ENCODE measurements around the gene GID4.
A peak's percentile ranks its signal among the peaks of the same experiment; 100 is the strongest.

Gene GID4

DNA sequence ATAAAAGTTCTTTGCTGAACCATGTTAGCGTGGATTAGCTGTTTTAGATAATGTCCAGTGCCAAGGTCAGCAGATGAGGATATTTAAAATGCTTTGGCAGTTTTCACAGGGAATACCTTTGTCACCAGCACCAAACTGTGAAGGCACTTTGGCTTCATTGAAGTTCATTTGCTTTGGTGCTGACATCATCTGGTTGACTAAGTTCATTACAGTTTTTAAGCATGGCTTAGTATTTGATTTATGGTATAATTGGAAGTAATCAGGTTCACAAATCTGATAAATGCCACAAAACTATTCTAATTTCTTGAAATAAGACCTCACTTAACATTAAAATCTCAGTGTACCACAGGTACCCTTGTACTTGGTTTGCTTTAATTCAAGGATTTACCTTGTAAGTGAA lies 4.3 kb downstream of the GID4 start:
- DNase-seq (ENCODE audit: low read depth) = no peak

GRCh38 chr17:18044609-18045008 lies 5.4 kb downstream of the GID4 start:
- no peak for DNase-seq (ENCODE audit: low read depth)

- no peak for DNase-seq (ENCODE audit: low read depth)
Measured at GRCh38 chr17:18045691-18046350, 6.6 kb downstream of the GID4 start.

- DNase-seq (ENCODE audit: low read depth) = no peak
Measured at GRCh38 chr17:18055597-18055996, 16.4 kb downstream of the GID4 start.

DNA sequence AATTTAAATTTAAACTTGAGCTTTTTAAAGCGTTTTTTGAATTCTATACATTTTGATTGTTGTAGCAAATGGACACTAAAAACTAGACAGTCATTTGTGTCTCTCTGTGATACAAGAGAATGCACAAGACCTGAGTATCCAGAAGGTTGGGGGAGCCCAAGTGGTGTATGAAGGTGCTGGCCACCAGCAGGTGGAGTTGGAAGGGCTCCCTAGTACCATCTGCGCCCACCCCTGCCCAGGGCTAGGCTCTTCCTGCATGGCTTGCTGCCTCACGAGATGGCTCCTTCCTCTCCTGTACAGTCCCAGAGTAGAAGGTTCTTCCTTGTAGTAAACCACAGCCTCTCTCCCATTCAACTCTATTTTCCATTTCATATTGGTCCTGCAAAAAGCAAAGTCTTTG lies 17.0 kb downstream of the GID4 start:
- no peak for DNase-seq (ENCODE audit: low read depth)

- no peak for DNase-seq (ENCODE audit: low read depth)
Measured at GRCh38 chr17:18059283-18059682, 20.1 kb downstream of the GID4 start.

- DNase-seq (ENCODE audit: low read depth) = no peak
Measured at GRCh38 chr17:18064053-18064452, 24.8 kb downstream of the GID4 start.

DNA sequence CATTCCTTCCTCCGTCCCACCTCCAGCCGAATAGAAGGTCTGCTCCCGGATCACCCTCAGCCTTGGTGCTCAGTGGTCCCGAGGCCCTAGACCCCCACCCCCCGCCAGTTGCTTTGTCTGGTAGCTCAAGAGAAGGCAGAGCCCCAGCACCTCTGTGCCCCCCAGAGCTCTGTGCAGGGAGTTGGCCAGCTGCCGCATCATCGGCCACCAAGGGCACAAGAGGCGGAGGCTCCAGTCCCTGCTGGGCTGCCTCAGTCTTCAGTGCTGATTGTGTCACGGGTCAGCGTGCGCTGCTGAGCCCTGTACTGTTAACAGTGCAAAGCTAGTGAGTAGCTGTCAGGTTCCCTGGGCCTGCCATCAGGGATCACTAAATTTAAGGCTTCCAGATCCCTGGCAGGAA lies 26.3 kb downstream of the GID4 start:
- DNase-seq (ENCODE audit: low read depth) = no peak

- DNase-seq (ENCODE audit: low read depth) = no peak
Measured at GRCh38 chr17:18066866-18067265, 27.7 kb downstream of the GID4 start.

DNA sequence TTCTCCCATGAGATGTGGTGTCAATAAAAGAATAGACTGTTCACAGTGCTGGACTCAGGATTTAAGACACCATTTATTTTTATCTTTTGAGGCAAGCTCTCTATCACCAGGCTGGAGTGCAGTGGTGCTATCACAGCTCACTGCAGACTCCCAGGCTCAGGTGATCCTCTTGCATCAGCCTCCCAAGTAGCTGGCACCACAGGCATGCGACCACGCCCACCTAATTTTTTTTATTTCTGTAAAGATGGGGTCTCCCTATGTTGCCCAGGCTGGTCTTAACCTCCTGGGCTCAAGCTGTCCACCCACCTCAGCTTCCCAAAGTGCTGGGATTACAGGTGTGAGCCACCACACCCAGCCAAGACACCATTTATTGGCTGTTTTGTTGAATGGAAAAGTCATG lies 29.9 kb downstream of the GID4 start:
- DNase-seq (ENCODE audit: low read depth) = no peak

GRCh38 chr17:18070861-18071340 lies 31.7 kb downstream of the GID4 start:
- no peak for DNase-seq (ENCODE audit: low read depth)

- no peak for DNase-seq (ENCODE audit: low read depth)
Measured at GRCh38 chr17:18071751-18072150, 32.5 kb downstream of the GID4 start.

- DNase-seq (ENCODE audit: low read depth) = no peak
Measured at GRCh38 chr17:18074566-18075272, 35.5 kb downstream of the GID4 start.

- no peak for DNase-seq (ENCODE audit: low read depth)
Measured at GRCh38 chr17:18076936-18077335, 37.7 kb downstream of the GID4 start.

- no peak for DNase-seq (ENCODE audit: low read depth)
Measured at GRCh38 chr17:18079543-18079942, 40.3 kb downstream of the GID4 start.

GRCh38 chr17:18084256-18084655 lies 45.0 kb downstream of the GID4 start:
- no peak for DNase-seq (ENCODE audit: low read depth)

- DNase-seq (ENCODE audit: low read depth) = peak; percentile 79
Measured at GRCh38 chr17:18087610-18088491, 48.6 kb downstream of the GID4 start, which contains the start of gene DRG2. Gene DRG2 (plus strand): TSS chr17:18087948. CDS start chr17:18088024, 76 bp downstream.

- DNase-seq (ENCODE audit: low read depth) = no peak
Measured at GRCh38 chr17:18089613-18090012, 50.4 kb downstream of the GID4 start.

GRCh38 chr17:18093616-18094408 lies 54.6 kb downstream of the GID4 start:
- peak; percentile 53 for DNase-seq (ENCODE audit: low read depth)

DNA sequence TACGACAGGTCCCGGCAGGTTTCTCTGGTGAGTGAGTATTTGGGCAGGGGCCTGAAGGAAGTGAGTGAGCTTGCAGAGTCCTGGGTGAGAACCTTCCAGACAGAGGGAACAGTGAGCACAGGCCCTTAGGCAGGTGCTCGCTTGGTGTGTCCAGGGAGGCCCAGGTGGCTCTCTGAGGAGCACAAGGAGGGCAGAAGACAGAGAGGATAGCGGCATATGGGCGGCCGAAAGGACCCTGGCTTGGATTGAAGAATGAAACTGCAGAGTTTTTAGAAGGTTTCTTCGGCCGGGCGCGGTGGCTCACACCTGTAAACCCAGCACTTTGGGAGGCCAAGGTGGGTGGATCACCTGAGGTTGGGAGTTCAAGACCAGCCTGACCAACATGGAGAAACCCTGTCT lies 55.2 kb downstream of the GID4 start:
- no peak for DNase-seq (ENCODE audit: low read depth)

- DNase-seq (ENCODE audit: low read depth) = no peak
Measured at GRCh38 chr17:18099516-18099915, 60.3 kb downstream of the GID4 start.

DNA sequence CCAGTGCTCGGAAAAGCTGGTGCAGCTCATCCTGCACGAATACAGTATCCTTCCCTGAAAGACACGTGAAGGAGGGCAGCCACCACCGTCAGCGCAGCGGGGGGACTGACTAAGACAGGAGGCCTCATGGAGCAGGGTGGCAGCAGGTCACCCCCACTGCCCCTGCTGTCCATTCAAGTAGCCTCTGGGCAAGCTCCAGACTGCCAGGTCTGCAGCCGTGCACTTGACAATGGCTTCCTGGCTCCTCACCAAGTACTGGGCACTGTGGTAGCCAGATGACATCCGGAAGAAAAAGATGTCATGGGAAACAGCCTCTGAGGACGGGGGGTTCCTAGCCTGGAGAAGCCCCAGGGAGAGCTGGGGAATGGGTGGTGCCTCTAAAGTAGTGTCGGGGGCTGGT lies 61.4 kb downstream of the GID4 start:
- DNase-seq (ENCODE audit: low read depth) = no peak
